ENCODE data around the gene EPC1. TPM values are rescaled to one million over a fixed set of nuclear protein-coding genes. Genes with fewer than 3 reads are reported as not detected.

EPC1 gene
- total and polyA plus RNA-seq, 2 donors = 29.3 to 116 TPM

- DNase-seq (ENCODE audit: extremely low spot score) = no peak
- H3K36me3 ChIP-seq (ENCODE audit: insufficient read depth) = peaks cover 1% of the 10 kb centered on the region
- H3K4me3 ChIP-seq (ENCODE audit: low read depth, low read length) = no peak overlapping the region
- no peak overlapping the region for H3K27ac ChIP-seq (ENCODE audit: low read depth)
- WGBS = 71% methylated on average over 2 of the region's 2 CpGs
- H3K4me1 ChIP-seq (ENCODE audit: insufficient read depth) = peaks cover 2% of the 10 kb centered on the region
Observed at GRCh38 chr10:32314588-32314987, 32.4 kb downstream of the EPC1 start.

GRCh38 chr10:32308027-32308603 is 38.8 kb downstream of the EPC1 start:
- Histone ChIP-seq H3K36me3 (ENCODE audit: insufficient read depth) (no peaks in the 10 kb centered on the region), H3K4me3 (ENCODE audit: low read depth, low read length) (no peak overlapping the region), H3K4me1 (ENCODE audit: insufficient read depth) (no peaks in the 10 kb centered on the region), H3K27ac (ENCODE audit: low read depth) (no peak overlapping the region)
- WGBS = 92% methylated on average over 7 of the region's 7 CpGs
- no peak for DNase-seq (ENCODE audit: extremely low spot score)

- H3K36me3 ChIP-seq (ENCODE audit: insufficient read depth) = no peaks in the 10 kb centered on the region
- H3K4me1 ChIP-seq (ENCODE audit: insufficient read depth) = no peaks in the 10 kb centered on the region
- WGBS = 64% methylated on average over 3 of the region's 3 CpGs
- no peak for DNase-seq (ENCODE audit: extremely low spot score)
- no peak overlapping the region for H3K27ac ChIP-seq (ENCODE audit: low read depth)
- no peak overlapping the region for H3K4me3 ChIP-seq (ENCODE audit: low read depth, low read length)
Observed at GRCh38 chr10:32307609-32308008, 39.3 kb downstream of the EPC1 start.

- H3K4me3 ChIP-seq (ENCODE audit: low read depth, low read length) = no peak overlapping the region
- DNase-seq (ENCODE audit: extremely low spot score) = no peak
- WGBS = 84% methylated on average over 7 of the region's 7 CpGs
- H3K4me1 ChIP-seq (ENCODE audit: insufficient read depth) = no peaks in the 10 kb centered on the region
- no peaks in the 10 kb centered on the region for H3K36me3 ChIP-seq (ENCODE audit: insufficient read depth)
- H3K27ac ChIP-seq (ENCODE audit: low read depth) = no peak overlapping the region
Observed at GRCh38 chr10:32299354-32299980, 47.5 kb downstream of the EPC1 start.

GRCh38 chr10:32298075-32298812 is 48.7 kb downstream of the EPC1 start:
- H3K4me3 ChIP-seq (ENCODE audit: low read depth, low read length) = no peak overlapping the region
- H3K36me3 ChIP-seq (ENCODE audit: insufficient read depth) = no peaks in the 10 kb centered on the region
- H3K27ac ChIP-seq (ENCODE audit: low read depth) = no peak overlapping the region
- DNase-seq (ENCODE audit: extremely low spot score) = no peak
- 84% methylated on average over 11 of the region's 11 CpGs for WGBS
- peaks cover 2% of the 10 kb centered on the region for H3K4me1 ChIP-seq (ENCODE audit: insufficient read depth)

- Histone ChIP-seq H3K4me1 (ENCODE audit: insufficient read depth) (peaks cover 2% of the 10 kb centered on the region), H3K4me3 (ENCODE audit: low read depth, low read length) (no peak overlapping the region), H3K27ac (ENCODE audit: low read depth) (no peak overlapping the region), H3K36me3 (ENCODE audit: insufficient read depth) (no peaks in the 10 kb centered on the region)
- DNase-seq (ENCODE audit: extremely low spot score) = no peak
- WGBS = 81% methylated on average over 2 of the region's 2 CpGs
Observed at GRCh38 chr10:32295027-32295426, 51.9 kb downstream of the EPC1 start.

- peaks cover 2% of the 10 kb centered on the region for H3K4me1 ChIP-seq (ENCODE audit: insufficient read depth)
- no peak for DNase-seq (ENCODE audit: extremely low spot score)
- no peak overlapping the region for H3K27ac ChIP-seq (ENCODE audit: low read depth)
- no peaks in the 10 kb centered on the region for H3K36me3 ChIP-seq (ENCODE audit: insufficient read depth)
- 89% methylated on average over 4 of the region's 4 CpGs for WGBS
- no peak overlapping the region for H3K4me3 ChIP-seq (ENCODE audit: low read depth, low read length)
Observed at GRCh38 chr10:32293581-32293980, 53.4 kb downstream of the EPC1 start.

- WGBS = 88% methylated on average over 1 of the region's 1 CpG
Observed at GRCh38 chr10:32279795-32280194, 67.2 kb downstream of the EPC1 start.

GRCh38 chr10:32273336-32273735 is 73.6 kb downstream of the EPC1 start:
- Histone ChIP-seq H3K4me3 (ENCODE audit: low read depth, low read length) (no peak overlapping the region), H3K36me3 (ENCODE audit: insufficient read depth) (peaks cover 11% of the 10 kb centered on the region), H3K4me1 (ENCODE audit: insufficient read depth) (peaks cover 1% of the 10 kb centered on the region), H3K27ac (ENCODE audit: low read depth) (no peak overlapping the region)
- no peak for DNase-seq (ENCODE audit: extremely low spot score)
- 64% methylated on average over 1 of the region's 1 CpG for WGBS

More at GRCh38 chr10:32279795-32280194, 67.2 kb downstream of the EPC1 start:
- H3K4me3 ChIP-seq (ENCODE audit: low read depth, low read length) = no peak overlapping the region
- no peaks in the 10 kb centered on the region for H3K36me3 ChIP-seq (ENCODE audit: insufficient read depth)
- DNase-seq (ENCODE audit: extremely low spot score) = no peak
- no peaks in the 10 kb centered on the region for H3K4me1 ChIP-seq (ENCODE audit: insufficient read depth)
- no peak overlapping the region for H3K27ac ChIP-seq (ENCODE audit: low read depth)

- peaks cover 1% of the 10 kb centered on the region for H3K4me1 ChIP-seq (ENCODE audit: insufficient read depth)
- WGBS = 80% methylated on average over 3 of the region's 3 CpGs
- no peak for DNase-seq (ENCODE audit: extremely low spot score)
- no peak overlapping the region for H3K27ac ChIP-seq (ENCODE audit: low read depth)
- no peak overlapping the region for H3K4me3 ChIP-seq (ENCODE audit: low read depth, low read length)
- peaks cover 13% of the 10 kb centered on the region for H3K36me3 ChIP-seq (ENCODE audit: insufficient read depth)
Observed at GRCh38 chr10:32271617-32272016, 75.3 kb downstream of the EPC1 start.

- no peak overlapping the region for H3K27ac ChIP-seq (ENCODE audit: low read depth)
- peaks cover 1% of the 10 kb centered on the region for H3K4me1 ChIP-seq (ENCODE audit: insufficient read depth)
- H3K36me3 ChIP-seq (ENCODE audit: insufficient read depth) = peaks cover 13% of the 10 kb centered on the region
- H3K4me3 ChIP-seq (ENCODE audit: low read depth, low read length) = no peak overlapping the region
- WGBS = 83% methylated on average over 2 of the region's 2 CpGs
- DNase-seq (ENCODE audit: extremely low spot score) = no peak
Observed at GRCh38 chr10:32269343-32270100, 77.4 kb downstream of the EPC1 start.

- Histone ChIP-seq H3K4me3 (ENCODE audit: low read depth, low read length) (no peak overlapping the region), H3K27ac (ENCODE audit: low read depth) (no peak overlapping the region), H3K36me3 (ENCODE audit: insufficient read depth) (peaks cover 13% of the 10 kb centered on the region), H3K4me1 (ENCODE audit: insufficient read depth) (peaks cover 1% of the 10 kb centered on the region)
- no peak for DNase-seq (ENCODE audit: extremely low spot score)
- WGBS = 91% methylated on average over 4 of the region's 4 CpGs
Observed at GRCh38 chr10:32268788-32269187, 78.2 kb downstream of the EPC1 start.

GRCh38 chr10:32266979-32267378 is 80.0 kb downstream of the EPC1 start:
- no peak overlapping the region for H3K4me3 ChIP-seq (ENCODE audit: low read depth, low read length)
- 79% methylated on average over 5 of the region's 5 CpGs for WGBS
- DNase-seq (ENCODE audit: extremely low spot score) = no peak
- peaks cover 1% of the 10 kb centered on the region for H3K4me1 ChIP-seq (ENCODE audit: insufficient read depth)
- H3K36me3 ChIP-seq (ENCODE audit: insufficient read depth) = peaks cover 13% of the 10 kb centered on the region
- no peak overlapping the region for H3K27ac ChIP-seq (ENCODE audit: low read depth)

Measured in urinary bladder (tissue), 4 donors.